Cardiac muscle cell (in vitro differentiated cells and primary cell): ENCODE results near the gene XRCC4. TPM values are rescaled to one million over a fixed set of nuclear protein-coding genes. Genes with fewer than 3 reads are reported as not detected.

Experiments used
- DNase-seq, 2 donors: peaks; one replicate each; pipeline versions ENCODE4 v3.0.0 to v3.0.0-alpha.2; 2010 to 2017; ENCODE audit warnings: low read depth in 1 of 2, low spot score in 1 of 2
- H3K27ac ChIP-seq: fragments of 200-600 bp; sonication (generic); 2 replicates; pipeline ENCODE4 v1.5.1; 2016
- H3K27me3 ChIP-seq: fragments of 200-600 bp; sonication (generic); 2 replicates; pipeline ENCODE4 v1.6.0; 2016; ENCODE audit warnings: control low read depth
- H3K36me3 ChIP-seq: fragments of 200-600 bp; sonication (generic); 2 replicates; pipeline ENCODE4 v1.5.1; 2016; ENCODE audit warnings: control low read depth
- H3K4me1 ChIP-seq: fragments of 200-600 bp; sonication (generic); 2 replicates; pipeline ENCODE4 v1.8.1; 2017; ENCODE audit warnings: low read depth, mild to moderate bottlenecking, mixed run types
- H3K4me3 ChIP-seq: fragments of 200-600 bp; sonication (generic); 2 replicates; pipeline ENCODE4 v1.5.1; 2016; ENCODE audit warnings: mild to moderate bottlenecking
- H3K9me3 ChIP-seq: fragments of 200-600 bp; sonication (generic); 2 replicates; pipeline ENCODE4 v1.5.1; 2017; ENCODE audit warnings: low read depth, mild to moderate bottlenecking, control low read depth
- polyA plus RNA-seq: library from polyadenylated mRNA; unstranded; fragments of >200 nt; fragmentation: Nextera tagmentation; extraction: Ambion mirVana; gene quantifications from 2 replicates; pipeline ENCODE4 v1.2.1, GENCODE V29; 2016
- total RNA-seq: library from RNA; depleted of rRNA; stranded (reverse); fragments of >200 nt; gene quantifications from 2 replicates; pipeline ENCODE4 v1.2.3, GENCODE V29; 2016
- TF ChIP-seq, protein P1 (sequence below): IDR thresholded peaks from 2 replicates; pipeline ENCODE4 v1.5.1; 2012; ENCODE audit warnings: low read depth, mild to moderate bottlenecking, low read length

The XRCC4 gene
- total and polyA plus RNA-seq, 2 experiments from 2014 or later, result 9.7 to 19.2 TPM

DNA sequence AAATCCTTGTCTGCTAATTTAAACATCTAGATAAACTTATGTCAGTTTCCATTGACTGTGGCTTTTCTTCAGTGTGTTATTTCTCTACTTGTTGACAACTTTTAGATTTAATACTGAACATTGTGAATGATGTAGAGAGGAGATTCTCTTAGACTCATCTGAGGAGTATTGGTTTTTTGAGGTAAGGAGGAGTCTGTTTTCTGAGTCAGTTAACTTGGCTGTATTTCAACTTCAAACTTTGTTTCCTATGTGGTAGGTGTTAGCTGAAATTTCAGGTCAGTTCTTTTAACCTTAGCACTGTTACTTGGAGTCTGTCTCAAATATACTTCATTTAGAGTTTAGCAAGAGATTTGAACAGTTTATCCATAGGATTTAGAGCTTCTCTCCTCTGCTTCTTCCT lies 67.9 kb downstream of the XRCC4 start:
- no peak for DNase-seq
- Histone ChIP-seq H3K4me3 (no peak overlapping the region), H3K9me3 (no peaks in the 10 kb centered on the region), H3K36me3 (no peaks in the 10 kb centered on the region), H3K4me1 (peaks cover 6% of the 10 kb centered on the region), H3K27ac (peak overlapping the region; percentile 24), H3K27me3 (no peaks in the 10 kb centered on the region)
- TF ChIP-seq, protein P1, sequence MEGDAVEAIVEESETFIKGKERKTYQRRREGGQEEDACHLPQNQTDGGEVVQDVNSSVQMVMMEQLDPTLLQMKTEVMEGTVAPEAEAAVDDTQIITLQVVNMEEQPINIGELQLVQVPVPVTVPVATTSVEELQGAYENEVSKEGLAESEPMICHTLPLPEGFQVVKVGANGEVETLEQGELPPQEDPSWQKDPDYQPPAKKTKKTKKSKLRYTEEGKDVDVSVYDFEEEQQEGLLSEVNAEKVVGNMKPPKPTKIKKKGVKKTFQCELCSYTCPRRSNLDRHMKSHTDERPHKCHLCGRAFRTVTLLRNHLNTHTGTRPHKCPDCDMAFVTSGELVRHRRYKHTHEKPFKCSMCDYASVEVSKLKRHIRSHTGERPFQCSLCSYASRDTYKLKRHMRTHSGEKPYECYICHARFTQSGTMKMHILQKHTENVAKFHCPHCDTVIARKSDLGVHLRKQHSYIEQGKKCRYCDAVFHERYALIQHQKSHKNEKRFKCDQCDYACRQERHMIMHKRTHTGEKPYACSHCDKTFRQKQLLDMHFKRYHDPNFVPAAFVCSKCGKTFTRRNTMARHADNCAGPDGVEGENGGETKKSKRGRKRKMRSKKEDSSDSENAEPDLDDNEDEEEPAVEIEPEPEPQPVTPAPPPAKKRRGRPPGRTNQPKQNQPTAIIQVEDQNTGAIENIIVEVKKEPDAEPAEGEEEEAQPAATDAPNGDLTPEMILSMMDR, result no peak

- Histone ChIP-seq H3K36me3 (no peaks in the 10 kb centered on the region), H3K27ac (peak overlapping the region; percentile 36), H3K27me3 (no peaks in the 10 kb centered on the region), H3K4me3 (no peak overlapping the region), H3K9me3 (no peaks in the 10 kb centered on the region), H3K4me1 (peaks cover 6% of the 10 kb centered on the region)
- TF ChIP-seq, protein P1, result no peak
- peak in 1 of 2 donors; percentile 10 for DNase-seq
Measured at GRCh38 chr5:83145882-83146331, 68.6 kb downstream of the XRCC4 start.

- H3K27ac ChIP-seq, result peak overlapping the region; percentile 36
- H3K4me1 ChIP-seq, result peaks cover 6% of the 10 kb centered on the region
- H3K9me3 ChIP-seq, result no peaks in the 10 kb centered on the region
- H3K36me3 ChIP-seq, result no peaks in the 10 kb centered on the region
- DNase-seq, result no peak
- TF ChIP-seq, protein P1, result no peak
- H3K27me3 ChIP-seq, result no peaks in the 10 kb centered on the region
- no peak overlapping the region for H3K4me3 ChIP-seq
Measured at GRCh38 chr5:83146441-83146840, 69.1 kb downstream of the XRCC4 start.

DNA sequence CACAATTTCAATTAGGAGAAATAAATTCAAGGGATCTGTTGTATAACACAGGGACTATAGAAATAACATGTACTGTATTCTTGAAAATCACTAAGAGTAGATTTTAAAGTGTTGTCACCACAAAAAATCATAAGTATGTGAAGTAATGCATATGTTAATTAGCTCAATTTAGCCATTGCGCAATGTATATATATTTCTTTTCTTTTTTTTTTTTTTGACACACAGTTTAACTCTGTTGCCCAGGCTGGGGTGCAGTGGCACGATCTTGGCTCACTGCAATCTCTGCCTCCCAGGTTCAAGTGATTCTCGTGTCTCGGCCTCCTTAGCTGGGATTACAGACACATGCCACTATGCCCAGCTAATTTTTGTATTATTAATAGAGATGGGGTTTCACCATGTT lies 70.2 kb downstream of the XRCC4 start:
- H3K4me1 ChIP-seq, result peaks cover 6% of the 10 kb centered on the region
- no peaks in the 10 kb centered on the region for H3K9me3 ChIP-seq
- H3K27ac ChIP-seq, result no peak overlapping the region
- no peaks in the 10 kb centered on the region for H3K36me3 ChIP-seq
- H3K4me3 ChIP-seq, result no peak overlapping the region
- TF ChIP-seq, protein P1, result no peak
- DNase-seq, result no peak
- no peaks in the 10 kb centered on the region for H3K27me3 ChIP-seq

DNA sequence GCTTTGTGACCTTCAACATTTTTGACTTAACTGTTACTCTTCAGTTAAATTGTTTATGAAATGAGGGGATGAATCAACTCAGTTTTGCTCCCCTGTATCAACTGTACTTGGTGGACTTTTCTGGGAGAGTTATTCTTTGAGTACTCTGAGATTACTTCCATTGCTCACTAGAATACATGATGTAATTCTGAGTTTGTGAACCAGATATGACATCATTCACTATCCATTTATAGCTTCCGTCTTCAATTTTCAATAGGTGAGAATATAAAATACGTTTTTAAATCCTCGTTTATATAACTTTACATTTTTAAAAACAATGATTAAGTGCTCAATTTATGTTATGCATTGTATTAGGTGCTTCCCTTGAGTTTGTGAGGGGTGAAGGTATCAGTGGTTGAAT lies 71.0 kb downstream of the XRCC4 start:
- no peaks in the 10 kb centered on the region for H3K36me3 ChIP-seq

More for the DNA sequence above, 71.0 kb downstream of the XRCC4 start:
- TF ChIP-seq, protein P1, result no peak
- Histone ChIP-seq H3K4me1 (peaks cover 6% of the 10 kb centered on the region), H3K27ac (no peak overlapping the region), H3K4me3 (no peak overlapping the region), H3K27me3 (no peaks in the 10 kb centered on the region), H3K9me3 (no peaks in the 10 kb centered on the region)
- no peak for DNase-seq
